Lung (tissue), 12 donors: ENCODE measurements around the gene SND1. TPM values are rescaled to one million over a fixed set of nuclear protein-coding genes. Genes with fewer than 3 reads are reported as not detected.
"Not testable (repeated sequence)": the region's sequence is repeated elsewhere in the genome, so short reads cannot be mapped to it uniquely, and the experiment has no call there.

ENCODE experiments used
- ATAC-seq: fragments of 200-7000 bp; cut with Tn5 transposase; one replicate; pipeline ENCODE4 v1.9.1; 2020; ENCODE audit warnings: moderate number of reproducible peaks; ENCODE audit not compliant: insufficient read depth, low FRiP score
- DNase-seq, 3 donors: peaks; one replicate each; pipeline ENCODE4 v3.0.0-alpha.2; 2013 to 2017
- H3K27ac ChIP-seq, 2 donors: one replicate each; pipeline ENCODE4 v1.5.1; 2013; ENCODE audit warnings: mild to moderate bottlenecking in 2 of 2, moderate library complexity in 2 of 2, control low read depth in 1 of 2, inconsistent platforms in 1 of 2, low read depth in 1 of 2, low read length in 1 of 2
- H3K27me3 ChIP-seq, 3 donors: one replicate each; pipeline ENCODE4 v1.5.1; 2013; ENCODE audit warnings: low read length in 2 of 3; ENCODE audit not compliant: control insufficient read depth in 3 of 3, insufficient read depth in 3 of 3
- H3K36me3 ChIP-seq, 4 donors: one replicate each; pipeline ENCODE4 v1.5.1; 2013; ENCODE audit warnings: low read length in 4 of 4, mild to moderate bottlenecking in 1 of 4, moderate library complexity in 1 of 4; ENCODE audit not compliant: control insufficient read depth in 4 of 4, insufficient read depth in 4 of 4
- H3K4me1 ChIP-seq, 5 donors: one replicate each; pipeline ENCODE4 v1.5.1; 2013; ENCODE audit warnings: low read length in 5 of 5, mild to moderate bottlenecking in 2 of 5, moderate library complexity in 1 of 5; ENCODE audit not compliant: control insufficient read depth in 5 of 5, insufficient read depth in 5 of 5
- H3K4me3 ChIP-seq: one replicate; pipeline ENCODE4 v1.5.1; 2013; ENCODE audit warnings: mild to moderate bottlenecking, control low read depth, moderate library complexity
- H3K9ac ChIP-seq, 2 donors: one replicate each; pipeline ENCODE4 v1.5.1; 2013; ENCODE audit warnings: low read length in 2 of 2, control low read depth in 1 of 2; ENCODE audit not compliant: insufficient read depth in 1 of 2
- H3K9me3 ChIP-seq, 4 donors: one replicate each; pipeline ENCODE4 v1.5.1; 2013; ENCODE audit warnings: low read length in 3 of 4, mild to moderate bottlenecking in 1 of 4, moderate library complexity in 1 of 4; ENCODE audit not compliant: control insufficient read depth in 4 of 4, insufficient read depth in 3 of 4
- CTCF ChIP-seq: IDR thresholded peaks from 2 replicates; pipeline ENCODE4 v1.5.1; 2012; ENCODE audit warnings: mild to moderate bottlenecking; ENCODE audit errors: control extremely low read depth, extremely low read depth
- WGBS, 2 donors: extraction: QIAGEN DNeasy Blood & Tissue Kit; methylation state at CpG; one replicate each; pipeline ENCODE4 v1.1.7; 2013; 5-methylcytosine and 5-hydroxymethylcytosine counted together
- polyA plus RNA-seq, 2 donors: library from polyadenylated mRNA; stranded (reverse); fragments of 200-250 nt; gene quantifications; one replicate each; pipeline ENCODE4 v1.2.1, GENCODE V29; 2013
- total RNA-seq, 2 donors: library from RNA; depleted of rRNA in 1 of 2; stranded (reverse); fragments of >200 nt in 1 of 2; gene quantifications; one replicate each; pipeline ENCODE4 v1.2.1, GENCODE V29; 2014 to 2021
- donor health status: control.
- donor health status: control.
- donor health status: Bipolar disorder and iron deficiency.
- donor health status: healthy.
- donor health status: DM: yes; HTN: yes; CAD: no.

Gene SND1
- total and polyA plus RNA-seq, 4 donors = 94.5 to 210 (median 137) TPM

- peaks cover 0 to 5% (median 4%) of the 10 kb centered on the region in 5 donors for H3K4me1 ChIP-seq
- no peak overlapping the region for H3K27ac ChIP-seq
- TF ChIP-seq CTCF = no peak
- H3K9me3 ChIP-seq = peaks cover 0 to 2% (median 0%) of the 10 kb centered on the region in 4 donors
- peaks cover 0 to 3% (median 2%) of the 10 kb centered on the region in 4 donors for H3K36me3 ChIP-seq
- 10 to 61% methylated on average over 1 of the region's 1 CpG for WGBS, 2 donors
- no peak overlapping the region for H3K9ac ChIP-seq
- H3K27me3 ChIP-seq = no peaks in the 10 kb centered on the region
- H3K4me3 ChIP-seq = no peak overlapping the region
- ATAC-seq (no peak), DNase-seq (no peak)
These were observed 181.6 kb downstream of the SND1 start for GRCh38 chr7:127833641-127834040.

- TF ChIP-seq CTCF = no peak
- no peak for DNase-seq
- ATAC-seq = no peak
- peaks cover 0 to 2% (median 0%) of the 10 kb centered on the region in 4 donors for H3K9me3 ChIP-seq
- 92 to 93% methylated on average over 4 of the region's 4 CpGs for WGBS, 2 donors
- H3K4me1 ChIP-seq = peaks cover 0 to 10% (median 5%) of the 10 kb centered on the region in 5 donors
- peaks cover 0 to 3% (median 2%) of the 10 kb centered on the region in 4 donors for H3K36me3 ChIP-seq
- H3K4me3 ChIP-seq = no peak overlapping the region
- H3K9ac ChIP-seq = no peak overlapping the region
- H3K27me3 ChIP-seq = no peaks in the 10 kb centered on the region
- no peak overlapping the region for H3K27ac ChIP-seq
These were observed 183.7 kb downstream of the SND1 start for GRCh38 chr7:127835679-127836078.

- H3K27ac ChIP-seq, H3K36me3 ChIP-seq, ATAC-seq, H3K9me3 ChIP-seq, H3K9ac ChIP-seq, H3K27me3 ChIP-seq, DNase-seq, H3K4me3 ChIP-seq: not testable (repeated sequence)
- H3K4me1 ChIP-seq = peaks cover 0 to 10% (median 0%) of the 10 kb centered on the region in 5 donors
- WGBS, 2 donors = 85 to 88% methylated on average over 7 of the region's 7 CpGs
These were observed 185.9 kb downstream of the SND1 start for GRCh38 chr7:127837816-127838410.

DNA sequence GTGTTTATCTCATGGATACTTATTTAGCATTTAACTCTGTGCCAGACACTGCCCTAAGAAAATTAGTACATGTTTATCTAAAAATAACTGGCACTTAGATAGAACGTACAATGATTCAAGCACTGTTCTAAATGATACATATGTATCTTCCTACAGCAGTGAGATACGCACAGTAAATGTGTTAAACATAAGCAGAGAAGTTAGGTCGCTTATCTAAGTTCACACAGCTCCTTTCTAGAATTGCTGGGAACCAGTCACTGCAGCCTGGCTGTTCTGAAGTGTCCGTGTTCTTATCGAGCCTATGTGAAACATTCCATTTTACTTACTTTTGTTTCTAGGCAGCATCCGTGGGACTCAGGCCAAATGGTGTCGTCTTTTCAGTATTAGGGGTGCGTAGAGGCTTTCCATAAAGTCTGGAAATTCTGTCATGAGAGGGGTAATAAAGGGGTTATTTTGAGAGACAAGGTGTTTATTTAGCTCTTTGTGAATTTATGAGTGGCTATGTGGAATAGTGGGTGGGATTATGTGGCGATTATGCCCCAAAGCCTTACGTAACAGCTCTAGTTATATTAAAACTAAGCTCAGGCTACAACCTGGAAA lies 186.9 kb downstream of the SND1 start:
- H3K9me3 ChIP-seq = peaks cover 0 to 2% (median 0%) of the 10 kb centered on the region in 4 donors
- H3K36me3 ChIP-seq = peaks cover 1 to 3% (median 2%) of the 10 kb centered on the region in 4 donors
- DNase-seq (peak; percentile 49 to 62 (median 59)), ATAC-seq (peak; percentile 47)
- H3K4me3 ChIP-seq = no peak overlapping the region
- H3K4me1 ChIP-seq = peaks cover 0 to 10% (median 0%) of the 10 kb centered on the region in 5 donors
- peak overlapping the region in 1 of 2 donors; percentile 26 for H3K9ac ChIP-seq
- no peak overlapping the region for H3K27ac ChIP-seq
- 65 to 87% methylated on average over 10 of the region's 10 CpGs for WGBS, 2 donors
- no peaks in the 10 kb centered on the region for H3K27me3 ChIP-seq
- no peak for TF ChIP-seq CTCF
